Loucy (cell line): ENCODE measurements around the gene SETBP1.

Experiments used
- EZH2phosphoT487 ChIP-seq: fragments of 200-600 bp; IDR thresholded peaks from 2 replicates; pipeline ENCODE4 v1.6.1; 2018; ENCODE audit warnings: antibody characterized with exemption, mild to moderate bottlenecking, moderate library complexity, borderline replicate concordance
- TF ChIP-seq, protein P1 (sequence below): fragments of 200-600 bp; sonication (generic); conservative IDR thresholded peaks from 2 replicates; pipeline ENCODE4 v1.5.1; 2014; ENCODE audit warnings: mild to moderate bottlenecking, antibody characterized with exemption, low read length

DNA sequence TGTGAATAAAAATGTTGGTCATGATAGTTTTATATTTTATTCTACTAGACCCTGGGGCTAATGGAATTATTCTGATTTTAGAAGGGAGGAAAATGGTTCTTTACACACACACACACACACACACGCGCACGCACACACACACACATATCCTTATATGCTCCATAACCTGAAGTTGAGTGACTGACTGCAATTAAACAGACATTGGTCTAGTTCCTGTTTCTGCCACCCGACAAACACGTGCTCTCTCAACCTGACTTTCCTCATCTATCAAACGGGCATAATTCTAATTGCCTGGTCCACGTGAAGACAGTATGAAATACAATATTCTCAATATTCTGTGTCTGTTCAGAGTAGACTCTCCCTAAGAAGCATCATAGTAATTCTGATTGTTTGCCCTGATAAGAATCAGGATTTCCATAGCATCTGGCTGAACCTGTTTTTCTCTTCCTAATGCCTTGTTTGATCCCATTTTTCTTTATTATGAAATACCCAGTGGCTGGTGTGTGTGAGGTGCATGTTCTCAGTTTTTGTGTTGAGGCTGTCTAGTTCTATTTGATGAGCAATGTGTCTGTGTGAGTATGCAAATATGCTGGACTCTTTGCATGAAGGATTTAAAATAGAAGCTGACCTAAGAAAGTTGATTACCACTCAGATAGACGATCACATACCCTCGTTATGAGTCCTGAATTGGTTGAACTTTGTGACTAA is 51.0 kb downstream of the SETBP1 start:
- TF ChIP-seq, protein P1, sequence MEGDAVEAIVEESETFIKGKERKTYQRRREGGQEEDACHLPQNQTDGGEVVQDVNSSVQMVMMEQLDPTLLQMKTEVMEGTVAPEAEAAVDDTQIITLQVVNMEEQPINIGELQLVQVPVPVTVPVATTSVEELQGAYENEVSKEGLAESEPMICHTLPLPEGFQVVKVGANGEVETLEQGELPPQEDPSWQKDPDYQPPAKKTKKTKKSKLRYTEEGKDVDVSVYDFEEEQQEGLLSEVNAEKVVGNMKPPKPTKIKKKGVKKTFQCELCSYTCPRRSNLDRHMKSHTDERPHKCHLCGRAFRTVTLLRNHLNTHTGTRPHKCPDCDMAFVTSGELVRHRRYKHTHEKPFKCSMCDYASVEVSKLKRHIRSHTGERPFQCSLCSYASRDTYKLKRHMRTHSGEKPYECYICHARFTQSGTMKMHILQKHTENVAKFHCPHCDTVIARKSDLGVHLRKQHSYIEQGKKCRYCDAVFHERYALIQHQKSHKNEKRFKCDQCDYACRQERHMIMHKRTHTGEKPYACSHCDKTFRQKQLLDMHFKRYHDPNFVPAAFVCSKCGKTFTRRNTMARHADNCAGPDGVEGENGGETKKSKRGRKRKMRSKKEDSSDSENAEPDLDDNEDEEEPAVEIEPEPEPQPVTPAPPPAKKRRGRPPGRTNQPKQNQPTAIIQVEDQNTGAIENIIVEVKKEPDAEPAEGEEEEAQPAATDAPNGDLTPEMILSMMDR, result no peak
- TF ChIP-seq EZH2phosphoT487, result no peak
